Testis (tissue), 3 donors: Measurements from ENCODE around the gene ZNF579. TPM values are rescaled to one million over a fixed set of nuclear protein-coding genes. Genes with fewer than 3 reads are reported as not detected.

Experiments
- DNase-seq: peaks from one replicate; pipeline ENCODE4 v3.0.0-alpha.2; 2019
- H3K27ac ChIP-seq, 2 donors: fragments of 200-600 bp; sonication (generic); one replicate each; pipeline ENCODE4 v1.5.1; 2019
- H3K27me3 ChIP-seq: fragments of 200-600 bp; sonication (generic); one replicate; pipeline ENCODE4 v1.5.1; 2019
- H3K36me3 ChIP-seq: fragments of 200-600 bp; sonication (generic); one replicate; pipeline ENCODE4 v1.5.1; 2017; ENCODE audit warnings: low read depth; ENCODE audit errors: missing control alignments
- H3K4me1 ChIP-seq: fragments of 200-600 bp; sonication (generic); one replicate; pipeline ENCODE4 v1.5.1; 2019
- H3K4me3 ChIP-seq, 2 donors: fragments of 200-600 bp; sonication (generic); one replicate each; pipeline ENCODE4 v1.5.1; 2017 to 2019
- H3K9me3 ChIP-seq: fragments of 200-600 bp; sonication (generic); one replicate; pipeline ENCODE4 v1.5.1; 2017
- POLR2A ChIP-seq: fragments of 450-650 bp; IDR thresholded peaks from one replicate; pipeline ENCODE4 v1.6.1; 2017; ENCODE audit warnings: antibody characterized with exemption, mild to moderate bottlenecking, moderate library complexity
- WGBS, 2 donors: methylation state at CpG; one replicate each; pipeline ENCODE4 v1.1.5; 2018; 5-methylcytosine and 5-hydroxymethylcytosine counted together
- intact Hi-C: fragments of 100-400 bp; cut with DNase I; formaldehyde crosslinking; loops from one replicate; pipeline ENCODE4 v1.15.1; 2023; ENCODE audit warnings: low total_unique reads
- polyA plus RNA-seq: library from polyadenylated mRNA; stranded (reverse); fragments of 350-450 nt; fragmentation: Illumina TruSeq; extraction: RNeasy Lipid Tissue Mini Kit (QIAGEN cat#74804); gene quantifications from one replicate; pipeline ENCODE4 v1.2.3, GENCODE V29; 2014; ENCODE audit warnings: low read depth, low replicate concordance; ENCODE audit not compliant: insufficient read depth
- total RNA-seq, 2 donors: library from RNA; depleted of rRNA; stranded (reverse); fragments of >200 nt; gene quantifications; one replicate each; pipeline ENCODE4 v1.2.3, GENCODE V29; 2016
- TF ChIP-seq, protein P1 (sequence below), 3 experiments: fragments of 450-650 bp in 2 of 3; fragments of 200-600 bp in 1 of 3; sonication (generic) in 1 of 3; IDR thresholded peaks; one replicate each; pipeline ENCODE4 v1.5.1; 2016 to 2019; ENCODE audit warnings: antibody characterized with exemption in 3 of 3, mild to moderate bottlenecking in 2 of 3, moderate library complexity in 1 of 3

The ZNF579 gene
- total and polyA plus RNA-seq, 3 donors from 2014 or later: 4.0 to 7.2 (median 4.3) TPM

DNA sequence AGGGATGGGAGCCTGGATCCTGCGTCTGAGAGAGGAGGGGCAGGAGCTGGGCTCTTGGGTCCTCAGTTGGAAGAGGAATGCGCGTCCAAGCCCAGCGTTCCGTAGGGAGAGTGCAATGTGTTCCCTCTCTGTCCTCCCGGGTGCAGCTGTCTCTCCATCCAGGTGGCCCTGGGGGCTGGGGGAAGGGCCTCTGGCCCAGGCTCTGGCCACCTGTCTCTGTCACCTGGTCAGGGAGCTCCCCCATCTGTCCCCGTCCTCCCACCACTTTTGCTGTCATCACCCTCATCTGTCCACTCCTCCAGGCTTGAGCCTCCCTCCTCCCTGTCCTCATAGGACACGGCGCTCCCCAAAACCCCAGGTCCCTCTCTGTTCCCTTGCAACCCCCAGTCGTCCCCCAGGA is 40.0 kb downstream of the ZNF579 start:
- no peak for DNase-seq
- H3K9me3 ChIP-seq: no peaks in the 10 kb centered on the region
- 46 to 49% methylated on average over 10 of the region's 10 CpGs for WGBS, 2 donors
- no peaks in the 10 kb centered on the region for H3K4me1 ChIP-seq
- no peak overlapping the region for H3K27ac ChIP-seq
- no peak overlapping the region for H3K4me3 ChIP-seq
- intact Hi-C loops: no loop called here
- no peaks in the 10 kb centered on the region for H3K27me3 ChIP-seq
- TF ChIP-seq, protein P1, sequence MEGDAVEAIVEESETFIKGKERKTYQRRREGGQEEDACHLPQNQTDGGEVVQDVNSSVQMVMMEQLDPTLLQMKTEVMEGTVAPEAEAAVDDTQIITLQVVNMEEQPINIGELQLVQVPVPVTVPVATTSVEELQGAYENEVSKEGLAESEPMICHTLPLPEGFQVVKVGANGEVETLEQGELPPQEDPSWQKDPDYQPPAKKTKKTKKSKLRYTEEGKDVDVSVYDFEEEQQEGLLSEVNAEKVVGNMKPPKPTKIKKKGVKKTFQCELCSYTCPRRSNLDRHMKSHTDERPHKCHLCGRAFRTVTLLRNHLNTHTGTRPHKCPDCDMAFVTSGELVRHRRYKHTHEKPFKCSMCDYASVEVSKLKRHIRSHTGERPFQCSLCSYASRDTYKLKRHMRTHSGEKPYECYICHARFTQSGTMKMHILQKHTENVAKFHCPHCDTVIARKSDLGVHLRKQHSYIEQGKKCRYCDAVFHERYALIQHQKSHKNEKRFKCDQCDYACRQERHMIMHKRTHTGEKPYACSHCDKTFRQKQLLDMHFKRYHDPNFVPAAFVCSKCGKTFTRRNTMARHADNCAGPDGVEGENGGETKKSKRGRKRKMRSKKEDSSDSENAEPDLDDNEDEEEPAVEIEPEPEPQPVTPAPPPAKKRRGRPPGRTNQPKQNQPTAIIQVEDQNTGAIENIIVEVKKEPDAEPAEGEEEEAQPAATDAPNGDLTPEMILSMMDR (IDR thresholded peaks at IDR 0.05): no peak
- TF ChIP-seq POLR2A: no peak
- H3K36me3 ChIP-seq: no peaks in the 10 kb centered on the region

DNA sequence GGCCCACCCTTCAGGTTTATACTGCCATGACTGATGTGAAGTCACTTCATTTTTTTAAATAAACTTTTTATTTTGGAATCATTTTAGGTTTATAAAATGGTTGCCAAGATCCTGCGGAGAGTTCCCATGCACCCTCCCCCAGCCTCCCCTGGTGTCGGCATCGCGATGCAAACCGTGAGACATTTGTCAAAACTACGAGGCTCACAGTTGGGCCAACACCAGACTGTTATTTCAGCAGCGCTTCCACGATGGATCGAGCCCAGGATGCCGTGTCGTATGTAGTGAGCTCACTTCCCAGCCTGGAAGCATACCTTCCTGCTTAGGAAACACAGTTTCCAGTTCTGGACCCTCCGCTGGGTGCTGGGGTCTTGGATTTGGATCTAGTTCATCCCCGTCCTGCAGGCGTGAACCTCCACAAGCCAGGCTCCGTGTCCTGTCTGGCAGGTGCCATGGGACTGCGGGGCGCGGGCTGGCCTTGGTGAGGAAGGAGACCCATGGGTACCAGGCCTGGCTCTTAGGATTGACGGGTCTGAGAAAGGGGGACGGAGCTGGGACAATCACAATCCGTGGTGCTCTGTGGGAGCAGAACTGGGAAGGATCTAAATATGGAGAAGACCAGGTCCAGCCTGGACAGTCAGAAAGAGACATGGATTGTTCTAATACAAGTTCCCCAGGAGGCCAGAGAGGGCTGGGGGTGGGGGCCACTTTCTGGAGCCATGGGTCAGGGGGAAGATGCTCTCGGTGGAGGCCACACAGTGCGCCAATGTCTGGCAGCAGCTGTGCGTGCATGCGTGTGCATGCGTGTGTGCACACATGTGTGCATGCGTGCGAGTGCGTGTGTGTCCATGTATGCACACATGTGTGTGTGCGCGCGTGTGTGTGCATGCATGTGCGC is 41.3 kb downstream of the ZNF579 start:
- DNase-seq: no peak
- Histone ChIP-seq H3K4me1 (no peaks in the 10 kb centered on the region), H3K36me3 (no peaks in the 10 kb centered on the region), H3K4me3 (no peak overlapping the region), H3K9me3 (no peaks in the 10 kb centered on the region), H3K27ac (no peak overlapping the region), H3K27me3 (no peaks in the 10 kb centered on the region)
- TF ChIP-seq, protein P1 (IDR thresholded peaks at IDR 0.05): no peak
- TF ChIP-seq POLR2A: no peak
- 81 to 90% methylated on average over 31 to 33 of the region's 33 CpGs for WGBS, 2 donors
- intact Hi-C loops: no loop called here

DNA sequence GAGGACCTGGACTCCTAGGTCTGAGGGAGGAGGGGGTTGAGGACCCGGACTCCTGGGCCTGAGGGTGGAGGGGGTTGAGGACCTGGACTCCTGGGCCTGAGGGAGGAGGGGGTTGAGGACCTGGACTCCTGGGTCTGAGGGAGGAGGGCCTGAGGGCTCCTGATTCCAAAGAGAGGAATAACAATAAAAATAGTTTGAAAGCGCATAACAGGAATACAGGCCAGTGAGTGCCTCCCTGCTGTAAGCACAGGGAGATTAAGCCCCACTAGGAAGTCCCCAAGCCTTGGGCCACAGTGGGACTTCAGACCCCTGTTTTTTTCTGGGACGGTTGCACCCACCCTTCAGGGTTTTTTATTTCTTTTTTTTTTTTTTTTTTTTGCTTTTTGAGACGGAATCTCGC is 42.5 kb downstream of the ZNF579 start:
- Histone ChIP-seq H3K9me3 (no peaks in the 10 kb centered on the region), H3K4me3 (no peak overlapping the region), H3K27ac (no peak overlapping the region), H3K4me1 (no peaks in the 10 kb centered on the region), H3K36me3 (no peaks in the 10 kb centered on the region), H3K27me3 (no peaks in the 10 kb centered on the region)
- no peak for TF ChIP-seq POLR2A
- TF ChIP-seq, protein P1 (IDR thresholded peaks at IDR 0.05): no peak
- WGBS, 2 donors: 87 to 92% methylated on average over 5 of the region's 5 CpGs
- intact Hi-C loops: no loop called here
- no peak for DNase-seq

DNA sequence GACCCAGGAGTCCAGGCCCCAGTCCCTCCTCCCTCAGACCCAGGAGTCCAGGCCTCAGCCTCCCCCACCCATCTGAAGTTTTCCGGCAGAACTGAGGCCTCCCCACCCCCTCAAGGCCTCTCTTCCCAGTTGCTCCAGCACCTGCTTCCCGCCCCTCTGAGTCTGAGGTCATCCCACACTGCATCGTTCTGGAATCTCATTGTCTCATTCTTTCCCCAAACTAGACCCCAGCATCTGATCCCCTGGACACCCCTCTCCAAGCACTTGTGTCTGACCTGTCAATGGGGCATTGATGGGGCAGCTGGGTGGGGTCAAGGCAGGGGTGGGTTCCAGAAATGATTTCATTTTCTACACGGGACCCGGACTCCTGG is 42.9 kb downstream of the ZNF579 start:
- intact Hi-C loops: no loop called here
- Histone ChIP-seq H3K9me3 (no peaks in the 10 kb centered on the region), H3K27ac (no peak overlapping the region), H3K36me3 (no peaks in the 10 kb centered on the region), H3K4me1 (no peaks in the 10 kb centered on the region), H3K27me3 (no peaks in the 10 kb centered on the region), H3K4me3 (no peak overlapping the region)
- WGBS, 2 donors: 51 to 60% methylated on average over 5 of the region's 5 CpGs
- no peak for DNase-seq
- TF ChIP-seq POLR2A: no peak
- TF ChIP-seq, protein P1 (IDR thresholded peaks at IDR 0.05): no peak
